RWPE1 (cell line): ENCODE measurements around the gene GALNTL6.

Experiments
- CTCF ChIA-PET: fragments of 350-600 bp; sonication (Branson Sonifier 250); formaldehyde crosslinking; extraction: SDS; loops from one replicate; lab custom pipeline; 2021; lab: Yijun Ruan, JAX
- POLR2A ChIA-PET: fragments of 400-600 bp; formaldehyde crosslinking; extraction: SDS; loops from one replicate; lab custom pipeline; 2020; ENCODE audit warnings: antibody characterized with exemption; ENCODE audit not compliant: low non-redundant PET; lab: Yijun Ruan, JAX
- DNase-seq: peaks from one replicate; pipeline ENCODE4 v3.0.0; 2012; ENCODE audit warnings: low spot score
- H3K27ac ChIP-seq: fragments of 450-650 bp; 2 replicates; pipeline ENCODE4 v1.5.1; 2017
- TF ChIP-seq, protein P1 (sequence below): fragments of 450-650 bp; conservative IDR thresholded peaks from 2 replicates; pipeline ENCODE4 v1.5.1; 2017; ENCODE audit warnings: low read depth, mild to moderate bottlenecking

The GALNTL6 gene

GRCh38 chr4:172253409-172253808 is 440.2 kb downstream of the GALNTL6 start:
- no peak overlapping the region for H3K27ac ChIP-seq
- ChIA-PET CTCF (no interaction called here), POLR2A (no interaction called here)
- no peak for DNase-seq
- TF ChIP-seq, protein P1, sequence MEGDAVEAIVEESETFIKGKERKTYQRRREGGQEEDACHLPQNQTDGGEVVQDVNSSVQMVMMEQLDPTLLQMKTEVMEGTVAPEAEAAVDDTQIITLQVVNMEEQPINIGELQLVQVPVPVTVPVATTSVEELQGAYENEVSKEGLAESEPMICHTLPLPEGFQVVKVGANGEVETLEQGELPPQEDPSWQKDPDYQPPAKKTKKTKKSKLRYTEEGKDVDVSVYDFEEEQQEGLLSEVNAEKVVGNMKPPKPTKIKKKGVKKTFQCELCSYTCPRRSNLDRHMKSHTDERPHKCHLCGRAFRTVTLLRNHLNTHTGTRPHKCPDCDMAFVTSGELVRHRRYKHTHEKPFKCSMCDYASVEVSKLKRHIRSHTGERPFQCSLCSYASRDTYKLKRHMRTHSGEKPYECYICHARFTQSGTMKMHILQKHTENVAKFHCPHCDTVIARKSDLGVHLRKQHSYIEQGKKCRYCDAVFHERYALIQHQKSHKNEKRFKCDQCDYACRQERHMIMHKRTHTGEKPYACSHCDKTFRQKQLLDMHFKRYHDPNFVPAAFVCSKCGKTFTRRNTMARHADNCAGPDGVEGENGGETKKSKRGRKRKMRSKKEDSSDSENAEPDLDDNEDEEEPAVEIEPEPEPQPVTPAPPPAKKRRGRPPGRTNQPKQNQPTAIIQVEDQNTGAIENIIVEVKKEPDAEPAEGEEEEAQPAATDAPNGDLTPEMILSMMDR: no peak

DNA sequence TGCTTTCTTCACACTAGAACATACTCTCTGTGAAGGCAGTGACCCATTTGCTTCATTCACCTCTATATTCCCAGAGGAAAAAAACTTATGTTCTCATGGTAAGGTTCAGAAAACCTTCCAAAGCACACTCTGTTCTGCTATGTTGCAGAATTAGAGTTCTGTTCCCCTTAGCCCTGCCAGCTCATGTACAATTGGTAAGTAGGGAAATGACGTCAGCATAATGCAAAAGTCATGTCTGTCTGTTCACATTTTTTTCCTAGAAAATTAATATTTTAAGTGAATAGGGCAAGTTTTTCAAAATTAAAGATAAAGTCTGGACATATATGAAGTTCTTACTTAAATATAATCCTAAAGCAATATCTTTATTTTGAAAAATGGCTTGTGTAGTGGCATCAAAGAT is 443.6 kb downstream of the GALNTL6 start:
- CTCF ChIA-PET: no interaction called here

DNA sequence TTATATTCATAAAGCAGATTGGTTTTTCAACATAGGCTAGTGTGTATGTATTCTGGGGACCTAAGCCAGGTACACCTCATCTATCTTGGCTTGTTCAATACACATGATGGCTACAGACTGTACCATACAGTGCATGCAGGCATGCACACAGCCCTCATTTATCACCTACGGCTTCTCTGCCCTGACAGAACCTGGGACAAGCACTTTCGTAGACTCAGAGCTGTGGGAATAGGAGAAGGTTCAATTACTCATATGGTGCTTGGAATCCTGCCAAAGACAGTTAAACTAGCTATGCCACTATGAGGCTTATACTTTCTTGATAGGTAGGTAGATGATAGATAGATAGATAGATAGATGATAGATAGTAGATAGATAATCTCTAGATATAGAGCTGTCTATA is 457.2 kb downstream of the GALNTL6 start:
- ChIA-PET POLR2A (no interaction called here), CTCF (no interaction called here)
- no peak for DNase-seq
- no peak overlapping the region for H3K27ac ChIP-seq
- TF ChIP-seq, protein P1: no peak

More for the DNA sequence above, 443.6 kb downstream of the GALNTL6 start:
- POLR2A ChIA-PET: no interaction called here
- no peak overlapping the region for H3K27ac ChIP-seq
- DNase-seq: no peak
- TF ChIP-seq, protein P1: no peak

GRCh38 chr4:172287117-172287516 is 473.9 kb downstream of the GALNTL6 start:
- POLR2A ChIA-PET: no interaction called here
- CTCF ChIA-PET: no interaction called here
- H3K27ac ChIP-seq: no peak overlapping the region
- no peak for DNase-seq
- TF ChIP-seq, protein P1: no peak

- POLR2A ChIA-PET: no interaction called here
- H3K27ac ChIP-seq: no peak overlapping the region
- TF ChIP-seq, protein P1: no peak
- CTCF ChIA-PET: no interaction called here
- no peak for DNase-seq
These were observed 492.5 kb downstream of the GALNTL6 start for GRCh38 chr4:172305698-172306097.

- CTCF ChIA-PET: interaction anchor here (0.6 kb wide), 1 partner anchor 417 kb away, joined by 4 read pairs; no protein-coding TSS in a partner anchor
- H3K27ac ChIP-seq: no peak overlapping the region
- POLR2A ChIA-PET: no interaction called here
- TF ChIP-seq, protein P1: no peak
- DNase-seq: no peak
These were observed 494.9 kb downstream of the GALNTL6 start for GRCh38 chr4:172308078-172308477.
